HG03095 (cell line): ENCODE measurements around the gene OTUD3.
"Not testable (repeated sequence)": the region's sequence is repeated elsewhere in the genome, so short reads cannot be mapped to it uniquely, and the experiment has no call there.

Experiments used
- ATAC-seq: cut with Tn5 transposase; IDR thresholded peaks from one replicate; pipeline ENCODE4 v1.9.1; 2021; ENCODE audit warnings: moderate library complexity; ENCODE audit not compliant: unreplicated experiment

OTUD3 gene

GRCh38 chr1:19868575-19868974 is 13.6 kb upstream of the OTUD3 start:
- ATAC-seq = not testable (repeated sequence)

- ATAC-seq = not testable (repeated sequence)
Observed at GRCh38 chr1:19869453-19869852, 12.7 kb upstream of the OTUD3 start.

GRCh38 chr1:19869929-19870328 is 12.3 kb upstream of the OTUD3 start:
- no peak for ATAC-seq

GRCh38 chr1:19872190-19872589 is 10.0 kb upstream of the OTUD3 start:
- ATAC-seq = no peak

- no peak for ATAC-seq
Observed at GRCh38 chr1:19877181-19877750, 4.9 kb upstream of the OTUD3 start.

- ATAC-seq = no peak
Observed at GRCh38 chr1:19877821-19878636, 4.2 kb upstream of the OTUD3 start.

GRCh38 chr1:19878637-19878985 is 3.6 kb upstream of the OTUD3 start:
- ATAC-seq = no peak

- ATAC-seq = no peak
Observed at GRCh38 chr1:19879227-19879626, 3.0 kb upstream of the OTUD3 start.

- no peak for ATAC-seq
Observed at GRCh38 chr1:19879661-19880060, 2.5 kb upstream of the OTUD3 start.

GRCh38 chr1:19880841-19881240 is 1.4 kb upstream of the OTUD3 start:
- ATAC-seq = not testable (repeated sequence)

GRCh38 chr1:19884312-19884711 is 2.1 kb downstream of the OTUD3 start:
- no peak for ATAC-seq

- ATAC-seq = no peak
Observed at GRCh38 chr1:19885821-19886220, 3.6 kb downstream of the OTUD3 start.

GRCh38 chr1:19888112-19888511 is 5.9 kb downstream of the OTUD3 start:
- ATAC-seq = no peak

GRCh38 chr1:19889656-19890055 is 7.5 kb downstream of the OTUD3 start:
- ATAC-seq = no peak

- no peak for ATAC-seq
Observed at GRCh38 chr1:19892129-19892528, 9.9 kb downstream of the OTUD3 start.

GRCh38 chr1:19892628-19893168 is 10.5 kb downstream of the OTUD3 start:
- ATAC-seq = no peak

- no peak for ATAC-seq
Observed at GRCh38 chr1:19893687-19894086, 11.5 kb downstream of the OTUD3 start.

GRCh38 chr1:19894218-19894617 is 12.0 kb downstream of the OTUD3 start:
- ATAC-seq = no peak

GRCh38 chr1:19901653-19902052 is 19.5 kb downstream of the OTUD3 start:
- ATAC-seq = no peak

GRCh38 chr1:19903621-19904020 is 21.4 kb downstream of the OTUD3 start:
- no peak for ATAC-seq

GRCh38 chr1:19907456-19907855 is 25.3 kb downstream of the OTUD3 start:
- ATAC-seq = no peak

GRCh38 chr1:19909392-19909791 is 27.2 kb downstream of the OTUD3 start:
- no peak for ATAC-seq
